Testis (tissue), 2 donors: Measurements from ENCODE around the gene DACT2.

Experiments
- CTCF ChIP-seq, 3 experiments: fragments of 450-650 bp in 2 of 3; fragments of 200-600 bp in 1 of 3; sonication (generic) in 1 of 3; IDR thresholded peaks; one replicate each; pipeline ENCODE4 v1.5.1; 2016 to 2019; ENCODE audit warnings: antibody characterized with exemption in 3 of 3, mild to moderate bottlenecking in 2 of 3, moderate library complexity in 1 of 3
- POLR2A ChIP-seq: fragments of 450-650 bp; IDR thresholded peaks from one replicate; pipeline ENCODE4 v1.6.1; 2017; ENCODE audit warnings: antibody characterized with exemption, mild to moderate bottlenecking, moderate library complexity

- TF ChIP-seq CTCF (IDR thresholded peaks at IDR 0.05) = no peak
- TF ChIP-seq POLR2A = no peak
Observed at GRCh38 chr6:168314021-168314420, 5.6 kb downstream of the DACT2 start.
